IPS DF 6.9 (cell line): Measurements from ENCODE around the gene P2RY12.
"Not testable (repeated sequence)": the region's sequence is repeated elsewhere in the genome, so short reads cannot be mapped to it uniquely, and the experiment has no call there.

Source experiments
- DNase-seq: peaks from one replicate; pipeline ENCODE4 v3.0.0-alpha.2; 2013; ENCODE audit warnings: low read depth, low spot score
- H3K27ac ChIP-seq: one replicate; pipeline ENCODE4 v1.5.1; 2013; ENCODE audit warnings: low read length, control low read depth
- H3K27me3 ChIP-seq: 2 replicates; pipeline ENCODE4 v1.6.1; 2013; ENCODE audit warnings: mild to moderate bottlenecking, low read length; ENCODE audit not compliant: control insufficient read depth, insufficient read depth
- H3K36me3 ChIP-seq: 2 replicates; pipeline ENCODE4 v1.6.1; 2013; ENCODE audit warnings: low read length; ENCODE audit not compliant: control insufficient read depth, insufficient read depth
- H3K4me1 ChIP-seq: 2 replicates; pipeline ENCODE4 v1.6.1; 2013; ENCODE audit warnings: low read length; ENCODE audit not compliant: control insufficient read depth, insufficient read depth
- H3K4me3 ChIP-seq: 2 replicates; pipeline ENCODE4 v1.5.1; 2013; ENCODE audit warnings: mild to moderate bottlenecking, low read length
- H3K9me3 ChIP-seq: 2 replicates; pipeline ENCODE4 v1.6.1; 2013; ENCODE audit warnings: low read length, inconsistent platforms; ENCODE audit not compliant: control insufficient read depth, insufficient read depth
- WGBS: extraction: QIAGEN DNeasy Blood & Tissue Kit; methylation state at CpG from one replicate; pipeline ENCODE4 v1.1.7; 2013; ENCODE audit warnings: mixed read lengths, missing lambda C conversion rate; ENCODE audit not compliant: insufficient read length, insufficient coverage; 5-methylcytosine and 5-hydroxymethylcytosine counted together

P2RY12 gene

GRCh38 chr3:151393941-151394340, 9.4 kb upstream of the P2RY12 start:
- no peaks in the 10 kb centered on the region for H3K27me3 ChIP-seq
- no CpG with 5 or more reads among the region's 4 CpGs for WGBS
- H3K36me3 ChIP-seq, result no peaks in the 10 kb centered on the region
- H3K4me1 ChIP-seq, result peaks cover 3% of the 10 kb centered on the region; the same call in 1 of the 2 replicates
- no peak for DNase-seq
- H3K27ac ChIP-seq, result no peak overlapping the region
- H3K4me3 ChIP-seq, result no peak overlapping the region
- no peaks in the 10 kb centered on the region for H3K9me3 ChIP-seq

GRCh38 chr3:151393146-151393830, 8.7 kb upstream of the P2RY12 start:
- Histone ChIP-seq H3K27me3 (no peaks in the 10 kb centered on the region), H3K27ac (no peak overlapping the region), H3K36me3 (no peaks in the 10 kb centered on the region), H3K4me1 (peaks cover 3% of the 10 kb centered on the region; the same call in 1 of the 2 replicates), H3K9me3 (no peaks in the 10 kb centered on the region), H3K4me3 (no peak overlapping the region)
- WGBS, result no CpG with 5 or more reads among the region's 3 CpGs
- no peak for DNase-seq

- not testable (repeated sequence) for H3K4me1 ChIP-seq, H3K9me3 ChIP-seq, H3K36me3 ChIP-seq, H3K4me3 ChIP-seq, DNase-seq, H3K27ac ChIP-seq, H3K27me3 ChIP-seq
- no CpG with 5 or more reads among the region's 3 CpGs for WGBS
Observed at GRCh38 chr3:151392191-151392590, 7.6 kb upstream of the P2RY12 start.

- Histone ChIP-seq H3K4me1 (peaks cover 3% of the 10 kb centered on the region; the same call in 1 of the 2 replicates), H3K27ac (no peak overlapping the region), H3K4me3 (no peak overlapping the region), H3K27me3 (no peaks in the 10 kb centered on the region), H3K36me3 (no peaks in the 10 kb centered on the region), H3K9me3 (no peaks in the 10 kb centered on the region)
- WGBS, result no CpG with 5 or more reads among the region's 2 CpGs
- no peak for DNase-seq
Observed at GRCh38 chr3:151391720-151392119, 7.2 kb upstream of the P2RY12 start.

GRCh38 chr3:151387842-151388241, 3.3 kb upstream of the P2RY12 start:
- Histone ChIP-seq H3K27ac (no peak overlapping the region), H3K36me3 (no peaks in the 10 kb centered on the region), H3K27me3 (no peaks in the 10 kb centered on the region), H3K9me3 (no peaks in the 10 kb centered on the region), H3K4me3 (no peak overlapping the region), H3K4me1 (no peaks in the 10 kb centered on the region)
- DNase-seq, result no peak
- no CpG with 5 or more reads among the region's 9 CpGs for WGBS

- Histone ChIP-seq H3K27ac (no peak overlapping the region), H3K9me3 (no peaks in the 10 kb centered on the region), H3K4me1 (no peaks in the 10 kb centered on the region), H3K36me3 (no peaks in the 10 kb centered on the region), H3K4me3 (no peak overlapping the region), H3K27me3 (no peaks in the 10 kb centered on the region)
- WGBS, result no CpG with 5 or more reads among the region's 5 CpGs
- DNase-seq, result no peak
Observed at GRCh38 chr3:151387432-151387831, 2.9 kb upstream of the P2RY12 start.

- WGBS, result no CpG with 5 or more reads among the region's 4 CpGs
Observed at GRCh38 chr3:151386056-151386455, 1.5 kb upstream of the P2RY12 start.

GRCh38 chr3:151383956-151384355, 597 bp downstream of the P2RY12 start:
- Histone ChIP-seq H3K9me3 (no peaks in the 10 kb centered on the region), H3K4me1 (no peaks in the 10 kb centered on the region), H3K27me3 (no peaks in the 10 kb centered on the region), H3K4me3 (no peak overlapping the region), H3K36me3 (no peaks in the 10 kb centered on the region), H3K27ac (no peak overlapping the region)
- no CpG with 5 or more reads among the region's 3 CpGs for WGBS
- DNase-seq, result no peak

More at GRCh38 chr3:151386056-151386455, 1.5 kb upstream of the P2RY12 start:
- DNase-seq, result no peak
- H3K36me3 ChIP-seq, result no peaks in the 10 kb centered on the region
- no peaks in the 10 kb centered on the region for H3K4me1 ChIP-seq
- H3K4me3 ChIP-seq, result no peak overlapping the region
- no peak overlapping the region for H3K27ac ChIP-seq
- H3K9me3 ChIP-seq, result no peaks in the 10 kb centered on the region
- no peaks in the 10 kb centered on the region for H3K27me3 ChIP-seq

GRCh38 chr3:151383111-151383510, 1.4 kb downstream of the P2RY12 start:
- DNase-seq, result no peak
- WGBS, result no CpG with 5 or more reads among the region's 2 CpGs

GRCh38 chr3:151382671-151383070, 1.9 kb downstream of the P2RY12 start:
- no peaks in the 10 kb centered on the region for H3K36me3 ChIP-seq
- H3K4me1 ChIP-seq, result no peaks in the 10 kb centered on the region
- no peak for DNase-seq
- H3K27me3 ChIP-seq, result no peaks in the 10 kb centered on the region
- no peaks in the 10 kb centered on the region for H3K9me3 ChIP-seq
- no peak overlapping the region for H3K27ac ChIP-seq
- no CpG with 5 or more reads among the region's 5 CpGs for WGBS
- no peak overlapping the region for H3K4me3 ChIP-seq

More at GRCh38 chr3:151383111-151383510, 1.4 kb downstream of the P2RY12 start:
- no peak overlapping the region for H3K27ac ChIP-seq
- H3K36me3 ChIP-seq, result no peaks in the 10 kb centered on the region
- no peaks in the 10 kb centered on the region for H3K4me1 ChIP-seq
- no peaks in the 10 kb centered on the region for H3K27me3 ChIP-seq
- no peak overlapping the region for H3K4me3 ChIP-seq
- no peaks in the 10 kb centered on the region for H3K9me3 ChIP-seq
